ENCODE data around the gene STX1B.

- TF ChIP-seq, protein P1, sequence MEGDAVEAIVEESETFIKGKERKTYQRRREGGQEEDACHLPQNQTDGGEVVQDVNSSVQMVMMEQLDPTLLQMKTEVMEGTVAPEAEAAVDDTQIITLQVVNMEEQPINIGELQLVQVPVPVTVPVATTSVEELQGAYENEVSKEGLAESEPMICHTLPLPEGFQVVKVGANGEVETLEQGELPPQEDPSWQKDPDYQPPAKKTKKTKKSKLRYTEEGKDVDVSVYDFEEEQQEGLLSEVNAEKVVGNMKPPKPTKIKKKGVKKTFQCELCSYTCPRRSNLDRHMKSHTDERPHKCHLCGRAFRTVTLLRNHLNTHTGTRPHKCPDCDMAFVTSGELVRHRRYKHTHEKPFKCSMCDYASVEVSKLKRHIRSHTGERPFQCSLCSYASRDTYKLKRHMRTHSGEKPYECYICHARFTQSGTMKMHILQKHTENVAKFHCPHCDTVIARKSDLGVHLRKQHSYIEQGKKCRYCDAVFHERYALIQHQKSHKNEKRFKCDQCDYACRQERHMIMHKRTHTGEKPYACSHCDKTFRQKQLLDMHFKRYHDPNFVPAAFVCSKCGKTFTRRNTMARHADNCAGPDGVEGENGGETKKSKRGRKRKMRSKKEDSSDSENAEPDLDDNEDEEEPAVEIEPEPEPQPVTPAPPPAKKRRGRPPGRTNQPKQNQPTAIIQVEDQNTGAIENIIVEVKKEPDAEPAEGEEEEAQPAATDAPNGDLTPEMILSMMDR (IDR thresholded peaks at IDR 0.05) = no peak
- TF ChIP-seq POLR2A (IDR thresholded peaks at IDR 0.05) = no peak
- no peak for TF ChIP-seq EP300 (IDR thresholded peaks at IDR 0.05)
Observed at GRCh38 chr16:31043352-31043751, 32.9 kb upstream of the STX1B start.

Data from ovary (tissue), 3 donors.